Measurements from ENCODE around the gene JAZF1. TPM values are rescaled to one million over a fixed set of nuclear protein-coding genes. Genes with fewer than 3 reads are reported as not detected.

The JAZF1 gene
- total RNA-seq, 1 experiment from 2014 or later = 9.1 TPM

GRCh38 chr7:27999829-28000228, 180.8 kb downstream of the JAZF1 start:
- H3K4me3 Mint-ChIP-seq = no peak overlapping the region
- H3K9me3 Mint-ChIP-seq = no peaks in the 10 kb centered on the region
- no peak overlapping the region for H4K5ac ChIP-seq (ENCODE audit: insufficient read length, low read depth, low read length)
- H3K14ac ChIP-seq (ENCODE audit: insufficient read depth, low read length) = no peak overlapping the region
- H3K79me1 ChIP-seq (ENCODE audit: insufficient read depth, low read depth, low read length, poor library complexity, severe bottlenecking) = peaks cover 2% of the 10 kb centered on the region
- no peak overlapping the region for H2BK5ac ChIP-seq (ENCODE audit: insufficient read length, low read length)
- H2AK5ac ChIP-seq (ENCODE audit: insufficient read length, low read length) = no peak overlapping the region
- no peaks in the 10 kb centered on the region for H3K27me3 ChIP-seq (ENCODE audit: insufficient read depth, low read length)
- no peaks in the 10 kb centered on the region for H3K27me3 Mint-ChIP-seq (ENCODE audit: low read depth)
- H3K18ac ChIP-seq (ENCODE audit: insufficient read length, low read depth, low read length) = no peak overlapping the region
- H3K4me2 ChIP-seq (ENCODE audit: insufficient read depth, insufficient read length, low read length) = no peak overlapping the region
- H3K9me3 ChIP-seq (ENCODE audit: control insufficient read depth, low read depth, low read length) = no peaks in the 10 kb centered on the region
- H3K4me1 ChIP-seq (ENCODE audit: insufficient read depth, low read length) = no peaks in the 10 kb centered on the region
- no peak overlapping the region for H3K23ac ChIP-seq (ENCODE audit: insufficient read length, low read depth, low read length)
- H2AFZ ChIP-seq (ENCODE audit: low read length) = no peak overlapping the region
- WGBS (ENCODE audit: extremely low coverage, insufficient read length, low lambda C conversion rate) = no CpG with 5 or more reads among the region's 3 CpGs
- H3T11ph ChIP-seq (ENCODE audit: low read length) = no peak overlapping the region
- no peak for DNase-seq
- H3K56ac ChIP-seq (ENCODE audit: insufficient read length, low read depth, low read length) = no peak overlapping the region
- no peaks in the 10 kb centered on the region for H4K20me1 ChIP-seq (ENCODE audit: control insufficient read depth, insufficient read depth, insufficient read length)
- no peak overlapping the region for H3K27ac Mint-ChIP-seq
- H2BK12ac ChIP-seq (ENCODE audit: insufficient read length, low read depth, low read length) = no peak overlapping the region
- no peaks in the 10 kb centered on the region for H3K79me2 ChIP-seq (ENCODE audit: insufficient read depth, low read length)
- no peak overlapping the region for H2BK15ac ChIP-seq (ENCODE audit: low read depth, low read length)
- no peak for TF ChIP-seq CTCF (conservative IDR thresholded peaks at IDR 0.05)
- no peak overlapping the region for H3K9ac ChIP-seq (ENCODE audit: extremely low read depth, insufficient read length, low read length)
- H3K23me2 ChIP-seq (ENCODE audit: insufficient read length, low read depth, low read length, poor library complexity, severe bottlenecking) = no peaks in the 10 kb centered on the region
- no peak overlapping the region for H4K8ac ChIP-seq (replicated peaks; ENCODE audit: insufficient read length, low read depth, low read length)
- H3K36me3 Mint-ChIP-seq (ENCODE audit: insufficient read depth in 1 of 3, low read depth in 3 of 3) = no peaks in the 10 kb centered on the region
- H3K4me1 Mint-ChIP-seq = peaks cover 0 to 2% of the 10 kb centered on the region in 2 experiments; a peak in 1 of 4 replicates
- no peak overlapping the region for H4K91ac ChIP-seq (ENCODE audit: insufficient read length, low read depth, low read length)
- no peak overlapping the region for H3K4ac ChIP-seq (ENCODE audit: low read depth, low read length)
- H2BK120ac ChIP-seq (ENCODE audit: low read depth, low read length, poor library complexity, severe bottlenecking) = no peak overlapping the region
- H2BK20ac ChIP-seq (ENCODE audit: low read depth, low read length, poor library complexity, severe bottlenecking) = no peak overlapping the region
- no peak overlapping the region for H3K27ac ChIP-seq (ENCODE audit: insufficient read length, low read depth, low read length)
